ENCODE data around the gene GDPD3. TPM values are rescaled to one million over a fixed set of nuclear protein-coding genes. Genes with fewer than 3 reads are reported as not detected.

The GDPD3 gene
- total RNA-seq, 3 donors from 2014 or later, result 1.6 to 7.3 (median 2.0) TPM

DNA sequence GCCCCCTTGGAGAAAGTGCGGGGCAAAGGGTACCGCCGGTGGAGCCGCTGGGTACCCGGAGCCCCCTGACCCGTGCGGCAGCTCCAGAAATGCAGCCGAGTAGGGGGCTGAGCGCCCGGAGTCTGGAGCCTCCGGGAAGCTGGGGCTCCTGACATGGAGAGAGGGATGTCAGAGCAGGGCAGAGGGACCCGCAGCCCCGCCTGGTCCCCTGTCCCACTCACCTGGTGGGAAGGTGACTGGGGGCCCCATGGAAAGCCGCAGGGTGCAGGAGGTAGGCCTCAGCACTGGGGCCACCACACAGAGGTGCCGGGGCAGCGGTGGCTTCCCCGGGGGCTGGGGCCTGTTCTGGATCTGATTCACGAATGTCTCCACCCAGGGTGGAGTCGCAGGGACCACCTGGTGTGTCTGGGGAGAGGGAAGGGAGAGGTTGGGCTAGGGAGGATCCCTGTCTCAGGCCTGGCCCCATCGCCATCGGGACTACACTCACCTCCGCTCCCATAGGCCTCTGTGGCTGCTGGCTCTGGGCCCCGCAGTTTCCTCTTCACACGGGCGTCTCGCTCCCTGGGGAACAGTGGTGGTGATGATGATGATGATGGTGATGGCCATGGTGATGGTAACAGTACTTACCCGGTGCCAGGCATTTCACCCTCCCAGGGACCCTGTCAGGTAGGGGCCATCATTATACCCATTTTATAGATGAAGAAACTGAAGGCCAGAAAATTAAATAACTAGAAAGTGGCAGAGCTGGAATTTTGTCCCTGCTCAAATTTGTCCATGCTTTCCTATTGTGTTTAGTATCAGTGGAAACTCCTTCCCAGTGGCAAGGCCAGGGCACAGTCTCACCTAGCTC, 26.8 kb downstream of the GDPD3 start:
- Histone ChIP-seq H3K4me3 (no peak overlapping the region), H3K27me3 (no peaks in the 10 kb centered on the region), H3K4me1 (peaks cover 0 to 5% of the 10 kb centered on the region in 2 donors), H3K27ac (no peak overlapping the region), H3K36me3 (peaks cover 11% of the 10 kb centered on the region), H3K9me3 (no peaks in the 10 kb centered on the region)
- TF ChIP-seq, protein P1, sequence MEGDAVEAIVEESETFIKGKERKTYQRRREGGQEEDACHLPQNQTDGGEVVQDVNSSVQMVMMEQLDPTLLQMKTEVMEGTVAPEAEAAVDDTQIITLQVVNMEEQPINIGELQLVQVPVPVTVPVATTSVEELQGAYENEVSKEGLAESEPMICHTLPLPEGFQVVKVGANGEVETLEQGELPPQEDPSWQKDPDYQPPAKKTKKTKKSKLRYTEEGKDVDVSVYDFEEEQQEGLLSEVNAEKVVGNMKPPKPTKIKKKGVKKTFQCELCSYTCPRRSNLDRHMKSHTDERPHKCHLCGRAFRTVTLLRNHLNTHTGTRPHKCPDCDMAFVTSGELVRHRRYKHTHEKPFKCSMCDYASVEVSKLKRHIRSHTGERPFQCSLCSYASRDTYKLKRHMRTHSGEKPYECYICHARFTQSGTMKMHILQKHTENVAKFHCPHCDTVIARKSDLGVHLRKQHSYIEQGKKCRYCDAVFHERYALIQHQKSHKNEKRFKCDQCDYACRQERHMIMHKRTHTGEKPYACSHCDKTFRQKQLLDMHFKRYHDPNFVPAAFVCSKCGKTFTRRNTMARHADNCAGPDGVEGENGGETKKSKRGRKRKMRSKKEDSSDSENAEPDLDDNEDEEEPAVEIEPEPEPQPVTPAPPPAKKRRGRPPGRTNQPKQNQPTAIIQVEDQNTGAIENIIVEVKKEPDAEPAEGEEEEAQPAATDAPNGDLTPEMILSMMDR (IDR thresholded peaks at IDR 0.05), result no peak
- TF ChIP-seq POLR2AphosphoS5 (IDR thresholded peaks at IDR 0.05) (no peak), POLR2A (IDR thresholded peaks at IDR 0.05) (no peak)
- intact Hi-C loops (cut with DNase I; ENCODE audit: low total_unique reads), result no loop called here
- DNase-seq (ENCODE audit: low spot score in 2 of 2), result no peak

DNA sequence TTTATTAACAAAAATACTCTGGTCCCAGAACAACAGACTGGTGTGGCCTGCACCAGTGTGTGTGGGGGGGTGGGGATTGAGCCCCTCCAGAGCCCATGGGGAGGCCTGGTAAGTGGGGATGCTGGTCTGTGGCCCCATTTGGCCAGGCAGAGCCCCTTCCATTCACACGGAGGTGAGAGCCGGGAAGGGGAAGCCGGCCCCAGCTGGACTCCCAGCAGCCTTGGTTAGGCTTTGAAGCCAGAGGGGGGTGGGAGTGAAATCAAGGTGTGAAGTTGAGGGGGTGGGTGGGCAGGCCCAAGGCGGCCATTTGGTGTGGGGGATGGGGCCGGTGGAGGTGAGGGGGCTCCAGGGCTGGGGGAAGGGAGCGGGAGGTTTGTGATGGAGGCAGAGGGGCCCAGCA, 27.5 kb downstream of the GDPD3 start:
- no peak for DNase-seq (ENCODE audit: low spot score in 2 of 2)
- no peaks in the 10 kb centered on the region for H3K4me1 ChIP-seq
- H3K36me3 ChIP-seq, result peaks cover 16% of the 10 kb centered on the region
- H3K4me3 ChIP-seq, result no peak overlapping the region
- H3K27ac ChIP-seq, result peak overlapping the region in 1 of 2 donors; percentile 62
- H3K27me3 ChIP-seq, result no peaks in the 10 kb centered on the region
- intact Hi-C loops (cut with DNase I; ENCODE audit: low total_unique reads), result no loop called here
- TF ChIP-seq, protein P1 (IDR thresholded peaks at IDR 0.05), result no peak
- TF ChIP-seq POLR2AphosphoS5 (IDR thresholded peaks at IDR 0.05), result no peak
- TF ChIP-seq POLR2A (IDR thresholded peaks at IDR 0.05), result no peak
- no peaks in the 10 kb centered on the region for H3K9me3 ChIP-seq

DNA sequence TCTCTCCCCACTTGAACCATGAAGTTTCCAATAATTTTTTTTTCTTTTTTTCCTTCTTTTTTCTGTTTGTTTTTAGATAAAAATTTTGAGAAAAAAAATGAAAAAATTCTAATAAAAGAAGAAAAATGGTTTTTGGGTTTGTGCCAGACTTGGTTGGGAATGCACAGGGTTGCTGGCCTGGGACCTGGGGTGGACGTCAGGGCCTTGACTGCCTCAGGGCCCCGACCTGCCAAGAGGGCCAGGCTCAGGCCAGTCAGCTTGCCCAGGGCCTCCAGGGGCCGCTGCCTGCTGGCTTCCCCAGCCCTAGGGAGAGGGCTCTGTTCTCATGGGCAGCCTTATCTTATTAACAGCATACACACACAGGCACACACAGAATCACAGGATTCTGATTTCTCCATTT, 28.1 kb downstream of the GDPD3 start:
- intact Hi-C loops (cut with DNase I; ENCODE audit: low total_unique reads), result no loop called here
- H3K4me3 ChIP-seq, result no peak overlapping the region
- no peaks in the 10 kb centered on the region for H3K27me3 ChIP-seq
- H3K27ac ChIP-seq, result peak overlapping the region in 1 of 2 donors; percentile 62
- H3K9me3 ChIP-seq, result no peaks in the 10 kb centered on the region
- H3K36me3 ChIP-seq, result peaks cover 18% of the 10 kb centered on the region
- no peak for TF ChIP-seq POLR2A (IDR thresholded peaks at IDR 0.05)
- TF ChIP-seq, protein P1 (IDR thresholded peaks at IDR 0.05), result no peak
- TF ChIP-seq POLR2AphosphoS5 (IDR thresholded peaks at IDR 0.05), result no peak
- no peak for DNase-seq (ENCODE audit: low spot score in 2 of 2)
- H3K4me1 ChIP-seq, result no peaks in the 10 kb centered on the region

DNA sequence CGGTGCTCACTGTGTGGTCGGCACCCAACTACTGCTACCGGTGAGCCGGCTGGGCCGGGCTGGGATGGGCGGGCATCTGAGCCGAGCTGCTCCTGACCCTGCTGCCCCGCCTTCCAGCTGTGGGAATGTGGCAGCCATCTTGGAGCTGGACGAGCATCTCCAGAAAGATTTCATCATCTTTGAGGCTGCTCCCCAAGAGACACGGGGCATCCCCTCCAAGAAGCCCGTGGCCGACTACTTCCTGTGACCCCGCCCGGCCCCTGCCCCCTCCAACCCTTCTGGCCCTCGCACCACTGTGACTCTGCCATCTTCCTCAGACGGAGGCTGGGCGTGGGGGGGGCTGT, 28.5 kb downstream of the GDPD3 start:
- no peaks in the 10 kb centered on the region for H3K4me1 ChIP-seq
- intact Hi-C loops (cut with DNase I; ENCODE audit: low total_unique reads), result no loop called here
- no peak for DNase-seq (ENCODE audit: low spot score in 2 of 2)
- H3K27me3 ChIP-seq, result no peaks in the 10 kb centered on the region
- H3K4me3 ChIP-seq, result no peak overlapping the region
- no peak overlapping the region for H3K27ac ChIP-seq
- H3K36me3 ChIP-seq, result peaks cover 18% of the 10 kb centered on the region
- TF ChIP-seq POLR2AphosphoS5 (IDR thresholded peaks at IDR 0.05) (no peak), POLR2A (IDR thresholded peaks at IDR 0.05) (no peak)
- TF ChIP-seq, protein P1 (IDR thresholded peaks at IDR 0.05), result no peak
- H3K9me3 ChIP-seq, result no peaks in the 10 kb centered on the region

DNA sequence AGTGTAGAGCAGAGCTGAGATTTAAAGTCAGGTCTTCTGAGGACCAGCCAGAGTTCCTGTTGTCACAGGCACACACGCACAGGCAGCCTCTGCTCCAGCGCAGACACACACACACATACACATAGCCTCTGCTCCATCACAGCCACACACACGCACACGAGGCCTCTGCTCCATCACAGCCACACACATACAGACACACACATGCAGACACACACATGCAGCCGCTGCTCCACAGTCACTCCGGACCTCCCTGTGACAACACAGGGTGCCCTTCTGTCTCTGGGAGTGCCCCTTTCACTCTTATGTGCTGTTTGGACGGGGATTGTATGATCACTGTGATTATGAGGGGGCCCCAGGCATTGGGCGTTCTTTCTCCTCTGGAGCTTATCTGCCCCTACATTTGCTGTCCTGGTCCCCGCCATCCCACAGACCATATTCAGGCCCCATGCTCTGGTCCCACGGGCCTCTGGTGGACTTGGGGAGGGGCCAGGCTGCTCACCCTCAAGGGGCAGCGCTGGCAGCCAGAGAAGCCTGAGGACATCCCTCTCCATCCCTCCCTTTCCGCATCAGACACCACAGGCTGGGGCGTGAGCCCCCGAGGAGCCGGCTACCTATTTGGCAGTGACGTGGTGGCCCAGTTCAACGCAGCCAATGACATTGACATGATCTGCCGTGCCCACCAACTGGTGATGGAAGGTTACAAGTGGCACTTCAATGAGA, 29.1 kb downstream of the GDPD3 start:
- no peak for DNase-seq (ENCODE audit: low spot score in 2 of 2)
- intact Hi-C loops (cut with DNase I; ENCODE audit: low total_unique reads), result no loop called here
- Histone ChIP-seq H3K36me3 (peaks cover 18% of the 10 kb centered on the region), H3K9me3 (no peaks in the 10 kb centered on the region), H3K27ac (no peak overlapping the region), H3K4me1 (no peaks in the 10 kb centered on the region), H3K4me3 (no peak overlapping the region), H3K27me3 (no peaks in the 10 kb centered on the region)
- no peak for TF ChIP-seq POLR2A (IDR thresholded peaks at IDR 0.05)
- TF ChIP-seq, protein P1 (IDR thresholded peaks at IDR 0.05), result no peak
- no peak for TF ChIP-seq POLR2AphosphoS5 (IDR thresholded peaks at IDR 0.05)

All from breast epithelium (tissue), 4 donors.